ENCODE results near the gene POTEE.
"Not testable (repeated sequence)": the region's sequence is repeated elsewhere in the genome, so short reads cannot be mapped to it uniquely, and the experiment has no call there.

GRCh38 chr2:131178050-131178449 is 31.3 kb upstream of the POTEE start:
- TF ChIP-seq CTCF (IDR thresholded peaks at IDR 0.05); EZH2 (IDR thresholded peaks at IDR 0.05; ENCODE audit: borderline replicate concordance, insufficient read depth, low read depth, low read length, poor library complexity, severe bottlenecking): not testable (repeated sequence)

Measured in B cell (primary cell).